T1000 (cell line): Measurements from ENCODE around the gene LILRB3.
"Not testable (repeated sequence)": the region's sequence is repeated elsewhere in the genome, so short reads cannot be mapped to it uniquely, and the experiment has no call there.

Experiments used
- DNase-seq: peaks from one replicate; lab custom pipeline; 2025; ENCODE audit warnings: mixed read lengths; lab: John Stamatoyannopoulos, UW

Gene LILRB3

DNA sequence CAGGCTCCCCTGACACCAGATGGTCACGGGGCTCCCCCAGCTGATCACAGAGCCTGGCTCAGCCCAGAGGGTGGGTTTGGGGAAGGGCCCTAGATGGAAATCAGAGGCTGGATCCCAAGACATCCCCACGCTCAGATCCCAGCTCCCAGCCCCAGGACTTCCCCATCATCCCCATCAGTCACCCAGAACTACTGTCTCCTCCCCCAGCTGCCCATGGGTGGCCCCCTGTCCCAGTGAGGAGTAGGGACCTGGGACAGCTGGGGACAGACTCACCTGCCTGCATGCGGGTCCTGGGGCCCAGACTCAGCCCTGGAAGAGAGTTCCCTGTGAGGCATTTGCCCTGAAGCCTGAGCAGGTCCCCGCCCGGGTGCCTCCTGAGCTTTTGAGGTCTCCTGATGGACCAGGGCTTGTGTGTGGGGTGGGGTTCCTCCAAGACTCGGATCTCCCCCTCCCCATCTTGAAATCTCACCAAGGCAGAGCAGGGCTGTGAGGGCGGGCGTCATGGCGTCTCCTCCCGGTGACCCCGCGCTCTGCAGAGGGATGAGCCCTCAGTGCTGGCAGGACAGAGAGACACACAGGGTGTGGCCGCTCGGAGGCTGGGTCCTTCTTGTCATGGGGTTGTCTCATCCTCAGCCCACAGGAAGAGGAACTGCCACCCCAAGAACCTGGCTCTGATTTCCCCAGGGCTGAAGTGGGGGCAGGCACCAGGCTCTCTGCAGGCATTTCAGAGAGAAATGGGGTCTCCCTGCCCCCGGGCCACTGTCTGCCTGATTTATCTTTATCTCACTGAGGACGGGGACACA lies at the start of gene LILRB3:
TSS of gene LILRB3 (minus strand) at position 534 of the 803 bp plus-strand sequence. CDS start at position 503, 31 bp downstream.
- not testable (repeated sequence) for DNase-seq

- DNase-seq: not testable (repeated sequence)
These were observed 49.4 kb upstream of the LILRB3 start for GRCh38 chr19:54272181-54272580.

GRCh38 chr19:54271587-54271986 lies 48.8 kb upstream of the LILRB3 start:
- not testable (repeated sequence) for DNase-seq

GRCh38 chr19:54271106-54271505 lies 48.3 kb upstream of the LILRB3 start:
- DNase-seq: no peak

- no peak for DNase-seq
These were observed 46.1 kb upstream of the LILRB3 start for GRCh38 chr19:54268936-54269335.

DNA sequence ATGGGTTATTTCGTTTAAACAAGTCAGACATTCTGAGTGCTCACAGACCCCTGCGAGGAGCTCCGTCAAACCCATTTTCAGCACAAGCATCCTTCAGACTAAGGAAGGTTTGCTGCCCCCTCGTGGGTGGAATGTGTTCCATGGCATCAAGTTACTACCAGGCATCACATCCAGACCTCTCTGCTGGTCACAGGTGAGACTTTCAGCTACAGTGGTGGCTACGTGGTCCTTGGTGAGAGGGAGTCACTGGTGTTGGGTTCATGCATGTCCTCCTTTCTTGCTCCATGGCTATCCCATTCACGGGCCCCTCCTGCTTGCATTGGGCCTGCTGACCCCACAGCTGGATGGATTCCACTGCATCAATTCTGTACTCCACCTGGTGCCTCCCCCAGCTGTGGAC lies 43.3 kb upstream of the LILRB3 start:
- DNase-seq: no peak

DNA sequence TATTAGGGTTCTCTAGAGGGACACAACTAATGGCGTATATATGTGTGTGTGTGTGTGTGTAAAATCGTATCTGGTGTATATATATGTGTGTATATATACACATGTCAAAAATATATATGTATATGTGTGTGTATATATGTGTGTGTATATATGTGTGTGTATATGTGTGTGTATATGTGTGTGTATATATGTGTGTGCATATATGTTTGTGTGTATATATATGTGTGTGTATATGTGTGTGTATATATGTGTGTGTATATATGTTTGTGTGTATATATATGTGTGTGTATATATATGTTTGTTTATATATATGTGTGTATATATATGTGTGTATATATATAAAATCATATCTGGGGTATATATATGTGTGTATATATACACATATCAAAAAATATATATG lies 39.7 kb upstream of the LILRB3 start:
- no peak for DNase-seq

DNA sequence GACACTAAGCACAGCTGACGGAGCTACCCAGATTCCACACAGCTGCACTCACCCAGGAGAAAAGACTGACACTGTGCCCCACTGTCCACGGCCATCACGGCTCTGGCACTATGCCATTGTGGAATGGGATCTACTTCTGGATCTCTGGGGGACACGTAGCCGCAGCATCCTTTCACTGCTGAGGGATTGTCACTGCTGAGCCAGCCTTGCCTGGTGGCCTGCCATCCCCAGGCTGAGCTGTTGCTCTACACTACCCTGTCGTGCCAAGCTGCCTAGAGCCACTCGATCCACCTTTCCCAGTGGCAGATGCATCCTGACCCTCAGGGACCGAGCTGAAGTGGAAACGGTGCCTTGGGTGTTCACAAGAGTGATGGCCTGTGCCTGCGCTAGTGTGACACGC lies 39.3 kb upstream of the LILRB3 start:
- DNase-seq: no peak

DNA sequence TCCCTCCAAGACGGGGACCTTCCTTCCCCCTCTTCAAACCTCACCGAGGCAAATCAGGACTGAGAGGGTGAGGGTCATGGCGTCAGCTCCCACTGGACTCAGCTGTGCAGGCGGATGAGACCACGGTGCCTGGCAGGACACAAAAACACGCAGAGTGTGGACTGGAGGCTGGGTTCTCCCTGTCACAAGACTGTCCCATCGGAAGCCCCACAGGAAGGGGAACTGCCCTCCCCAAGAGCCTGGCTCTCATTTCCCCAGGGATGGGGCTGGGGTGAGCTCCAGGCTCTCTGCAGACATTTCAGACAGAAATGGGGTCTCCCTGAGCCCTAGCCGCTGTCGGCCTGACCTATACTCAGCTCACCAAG lies 34.3 kb upstream of the LILRB3 start, which contains the start of gene LILRB5:
TSS of gene LILRB5 (minus strand) at position 158 of the 365 bp plus-strand sequence. CDS start at position 78, 80 bp downstream.
- no peak for DNase-seq

DNA sequence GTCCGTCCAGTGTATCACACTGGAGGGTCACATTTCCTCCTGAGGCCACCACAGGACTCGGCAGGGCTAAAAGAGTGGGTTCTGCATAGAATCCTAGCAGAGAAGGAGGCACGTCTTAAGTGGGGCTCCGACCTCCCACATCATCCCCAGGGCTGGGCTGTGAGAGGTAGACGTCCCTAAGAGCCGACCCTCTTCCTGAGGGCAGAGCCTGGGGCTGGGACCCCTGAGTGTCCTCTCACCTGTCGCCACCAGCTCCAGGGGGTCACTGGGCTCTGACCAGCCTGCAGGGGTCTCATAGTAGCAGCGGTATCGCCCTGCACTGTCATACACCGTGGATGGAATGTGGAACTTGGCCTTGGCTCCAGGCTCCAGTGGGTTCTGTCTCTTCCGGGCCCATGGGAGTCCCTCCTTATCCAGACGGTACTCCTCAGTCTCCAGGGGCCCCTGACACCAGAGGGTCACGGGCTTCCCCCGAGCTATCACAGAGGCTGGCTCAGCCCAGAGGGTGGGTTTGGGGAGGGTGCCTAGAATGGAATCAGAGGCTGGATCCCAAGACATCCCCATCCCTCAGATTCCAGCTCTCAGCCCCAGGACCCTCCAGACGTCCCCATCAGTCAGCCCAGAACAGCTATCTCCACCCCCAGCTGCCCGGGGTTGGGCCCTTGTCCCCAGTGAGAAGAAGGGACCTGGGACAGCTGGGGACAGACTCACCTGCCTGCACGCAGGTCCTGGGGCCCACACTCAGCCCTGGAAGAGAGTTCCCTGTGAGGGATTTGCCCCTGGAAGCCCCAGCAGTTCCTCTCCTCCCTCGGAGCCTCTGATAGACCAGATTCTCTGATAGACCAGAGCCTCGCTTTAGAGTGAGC lies 33.7 kb upstream of the LILRB3 start:
- DNase-seq: no peak

DNA sequence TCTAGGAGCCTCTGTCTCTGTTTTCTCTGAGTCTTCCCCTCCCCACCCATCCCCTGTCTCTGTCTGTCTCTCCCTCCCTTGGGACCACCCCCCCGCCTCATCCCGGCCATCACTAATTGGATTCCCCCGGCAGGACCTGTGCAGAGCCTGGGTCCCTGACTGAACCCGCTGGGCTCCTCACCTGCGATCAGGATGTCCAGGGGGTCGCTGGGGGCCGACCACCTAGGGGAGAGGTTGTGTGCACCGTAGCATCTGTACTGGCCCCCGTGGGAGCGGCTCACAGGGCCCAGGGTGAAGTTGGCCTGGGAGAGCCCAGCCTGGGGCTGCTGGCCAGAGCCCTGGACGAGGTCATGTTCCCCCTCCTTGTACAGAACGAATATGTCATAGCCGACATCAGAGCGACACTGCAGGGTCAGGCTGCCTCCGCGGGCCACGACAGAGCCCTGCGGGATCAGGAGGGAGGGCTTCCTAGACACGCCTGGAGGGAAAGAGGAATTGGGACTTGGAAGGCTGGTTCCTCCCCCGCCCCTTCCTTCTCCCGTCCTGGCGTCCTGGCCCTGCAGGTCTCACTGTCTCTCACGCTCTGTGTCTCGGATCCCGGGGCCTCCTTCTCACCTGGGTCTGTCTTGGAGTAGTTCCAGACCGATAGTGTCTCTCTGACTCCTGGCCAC lies 32.4 kb upstream of the LILRB3 start:
- DNase-seq: no peak

DNA sequence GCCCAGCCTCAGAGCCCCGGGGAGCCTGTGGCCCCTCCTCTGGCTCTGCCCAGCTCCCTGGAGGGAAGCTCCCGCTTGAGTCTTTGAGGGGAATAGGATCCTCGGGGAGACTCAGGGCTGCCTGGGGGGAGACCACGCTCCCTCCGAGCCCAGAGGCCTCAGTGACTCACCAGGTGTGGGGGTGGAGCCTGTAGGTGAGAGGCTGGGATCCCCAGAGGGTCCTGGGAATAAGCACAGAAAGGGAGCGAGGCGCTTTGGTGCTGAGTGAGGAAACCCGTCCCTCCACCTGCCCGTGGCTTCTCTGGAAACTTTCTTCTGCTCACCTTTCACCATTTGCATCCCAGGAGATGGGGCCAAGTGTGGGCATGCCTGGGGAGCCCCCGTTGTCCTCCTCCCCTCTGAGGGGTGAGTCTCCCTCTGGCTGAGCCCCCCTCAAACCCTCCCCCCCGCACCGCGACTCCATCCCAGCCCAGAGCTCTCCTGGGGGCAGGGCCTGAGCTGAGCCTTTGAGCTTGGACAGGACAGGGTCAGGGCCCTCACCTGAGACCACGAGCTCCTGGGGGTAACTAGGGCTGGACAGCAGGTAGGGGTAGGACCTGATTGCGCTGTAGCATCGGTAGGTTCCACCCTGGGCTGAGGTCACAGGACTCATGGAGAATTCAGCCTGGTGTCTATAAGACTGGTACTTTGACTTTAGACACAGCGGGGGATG lies 31.5 kb upstream of the LILRB3 start:
- no peak for DNase-seq

DNA sequence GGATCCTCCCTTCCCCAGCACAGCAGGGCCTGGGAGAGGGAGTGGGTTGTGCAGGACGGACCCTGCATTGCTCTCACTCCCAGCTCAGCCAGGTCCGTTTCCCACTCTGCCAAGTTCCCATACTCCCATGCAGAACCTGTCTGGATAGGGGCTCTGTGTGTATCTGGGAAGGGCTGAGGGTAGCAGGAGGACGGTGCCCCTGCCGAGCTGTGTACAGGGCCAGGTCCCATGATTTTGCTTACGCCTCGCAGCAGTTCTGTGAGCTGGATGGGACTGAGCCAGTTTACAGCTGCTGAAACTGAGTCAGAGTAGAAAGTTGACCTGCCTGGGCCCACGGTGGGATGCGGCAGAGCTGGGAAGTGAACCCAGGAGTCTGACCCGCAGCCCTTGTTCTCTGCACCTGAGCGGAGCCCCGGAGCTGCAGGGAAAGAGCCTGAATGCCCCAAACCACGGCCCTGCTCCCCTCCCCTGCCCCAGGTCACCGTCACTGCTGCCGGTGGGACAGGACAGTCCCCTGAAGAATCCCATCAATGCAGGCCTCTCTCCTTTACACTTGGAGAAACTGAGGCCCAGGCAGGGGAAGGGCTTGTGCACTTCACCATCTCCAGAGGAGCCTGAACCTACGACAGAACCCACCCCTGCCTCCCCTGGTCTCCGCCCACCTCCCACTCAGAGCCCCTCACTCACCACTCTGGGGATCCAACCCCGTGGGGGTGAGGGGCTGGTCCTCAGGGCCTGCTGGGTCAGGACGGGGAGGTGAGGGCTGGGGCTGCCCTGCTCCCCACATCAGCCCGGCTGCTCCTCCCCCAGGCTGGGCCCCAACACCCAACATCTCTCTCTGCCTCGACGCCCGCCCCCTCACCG lies 30.8 kb upstream of the LILRB3 start:
- no peak for DNase-seq

- DNase-seq: no peak
These were observed 30.0 kb upstream of the LILRB3 start for GRCh38 chr19:54252845-54253244.

DNA sequence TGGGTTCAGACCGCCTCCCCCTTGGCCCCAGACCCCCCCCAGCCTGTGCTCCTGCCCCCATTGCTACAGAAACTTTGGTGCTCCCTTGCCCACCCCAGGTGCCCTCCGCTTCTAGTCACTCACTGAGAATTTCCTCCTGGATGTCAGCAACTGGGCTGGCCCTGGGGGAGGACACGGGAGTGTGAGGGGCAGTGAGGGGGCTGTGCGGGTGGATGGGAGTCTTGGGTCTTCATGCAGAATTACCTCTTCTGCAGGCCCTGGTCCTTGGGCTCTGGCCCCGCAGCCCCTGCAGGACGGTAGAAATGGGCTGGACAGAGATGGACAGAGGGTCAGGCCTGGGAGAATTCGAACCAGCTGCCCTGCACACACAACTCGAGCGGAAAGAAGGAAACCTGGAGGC lies 29.4 kb upstream of the LILRB3 start:
- no peak for DNase-seq

DNA sequence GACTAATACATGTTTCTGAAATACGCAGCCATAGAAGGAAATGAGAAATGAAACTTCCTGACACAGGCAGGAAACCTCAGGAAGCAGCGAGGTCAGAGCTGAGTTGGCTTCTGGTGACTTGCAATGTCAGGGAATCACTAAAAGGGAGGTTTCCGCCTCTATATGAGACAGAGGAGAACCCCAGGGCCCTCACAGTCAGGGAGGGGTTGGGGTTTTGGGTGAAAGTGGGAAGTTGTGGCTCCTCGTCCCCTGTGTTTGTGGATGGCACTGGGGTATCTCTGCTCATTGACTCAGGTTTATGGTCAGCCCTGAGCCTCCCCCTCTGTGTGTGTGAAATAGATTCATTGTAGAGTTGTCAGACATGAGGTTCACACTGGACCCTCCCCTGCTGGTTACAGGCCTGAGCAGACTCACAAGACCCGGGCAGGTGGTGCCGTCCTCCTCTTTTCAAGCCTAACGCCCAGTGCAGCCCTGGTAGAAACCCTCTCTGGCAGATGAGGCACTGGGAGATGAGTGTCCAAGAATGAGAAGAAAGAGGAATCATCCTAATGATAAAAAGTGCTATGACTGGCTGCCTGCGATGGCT lies 25.3 kb upstream of the LILRB3 start:
- DNase-seq: no peak

- DNase-seq: no peak
These were observed 24.5 kb upstream of the LILRB3 start for GRCh38 chr19:54247106-54247930.

DNA sequence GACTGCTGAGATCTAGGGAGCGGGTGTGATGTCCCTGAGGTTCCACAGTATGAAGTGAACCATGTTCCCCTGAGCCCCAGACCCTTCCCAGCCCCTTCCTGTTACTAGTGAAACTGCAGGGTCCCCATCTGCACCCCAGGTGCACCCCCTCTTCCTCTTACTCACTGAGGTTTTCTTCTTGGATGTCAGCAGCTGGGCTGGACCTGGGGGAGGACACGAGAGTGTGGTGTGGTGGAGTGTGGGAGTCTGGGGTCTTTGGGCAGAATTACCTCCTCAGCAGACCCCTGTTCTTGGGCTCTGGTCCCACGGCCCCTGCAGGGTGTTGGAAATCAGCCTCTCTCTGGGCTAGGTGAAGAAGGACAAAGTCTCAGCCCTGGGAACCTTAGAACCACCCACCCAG lies 23.1 kb upstream of the LILRB3 start:
- DNase-seq: no peak

- DNase-seq: not testable (repeated sequence)
These were observed 21.0 kb upstream of the LILRB3 start for GRCh38 chr19:54243809-54244208.
